K562 (cell line): ENCODE results near the gene LTBP2.

Source experiments
- HCFC1 ChIP-seq: IDR thresholded peaks from 2 replicates; pipeline ENCODE4 v1.6.1; 2012; ENCODE audit warnings: low read depth, low read length, improper control_type of control experiment
- HDAC2 ChIP-seq: fragments of 450-650 bp; IDR thresholded peaks from 2 replicates; pipeline ENCODE4 v1.6.1; 2016; ENCODE audit warnings: mild to moderate bottlenecking
- HNRNPUL1 ChIP-seq: fragments of 200-400 bp; formaldehyde crosslinking; IDR thresholded peaks from 2 replicates; pipeline ENCODE4 v1.6.1; 2017; ENCODE audit warnings: low read length
- POLR2A ChIP-seq: fragments of 450-650 bp; conservative IDR thresholded peaks from 2 replicates; pipeline ENCODE4 v1.6.1; 2016
- SNRNP70 ChIP-seq: fragments of 200-400 bp; formaldehyde crosslinking; optimal IDR thresholded peaks from 2 replicates; pipeline ENCODE3; 2017; ENCODE audit warnings: low read depth, low read length
- ZNF146 ChIP-seq: IDR thresholded peaks from one replicate; pipeline ENCODE4 v1.6.1; 2018; ENCODE audit warnings: missing compliant biosample characterization; ENCODE audit not compliant: unreplicated experiment
- ZNF695 ChIP-seq: fragments of 450-650 bp; formaldehyde crosslinking; IDR thresholded peaks from 2 replicates; pipeline ENCODE4 v1.4.0; 2020; ENCODE audit warnings: mild to moderate bottlenecking, moderate library complexity
- TF ChIP-seq, protein P1 (sequence below), 3 experiments: IDR thresholded peaks in 2 of 3; conservative IDR thresholded peaks in 1 of 3; 2 replicates each; pipeline ENCODE4 v1.5.1; 2011 to 2012; ENCODE audit warnings: low read length in 3 of 3, mild to moderate bottlenecking in 3 of 3, control low read depth in 2 of 3, improper control_type of control experiment in 1 of 3, inconsistent platforms in 1 of 3, low read depth in 1 of 3, mixed read lengths in 1 of 3, moderate library complexity in 1 of 3; ENCODE audit not compliant: insufficient read depth in 2 of 3
- TF ChIP-seq, protein P2 (sequence below): sonication (generic); formaldehyde crosslinking; IDR thresholded peaks from 2 replicates; pipeline ENCODE4 v1.8.0; 2023; ENCODE audit warnings: mild to moderate bottlenecking, missing genetic modification reagents
- TF ChIP-seq, protein P3 (sequence below): sonication (generic); formaldehyde crosslinking; IDR thresholded peaks from 2 replicates; pipeline ENCODE4 v1.5.0; 2020; ENCODE audit warnings: missing genetic modification reagents
- TF ChIP-seq, protein P4 (sequence below), 2 experiments: fragments of 450-650 bp; formaldehyde crosslinking in 1 of 2; IDR thresholded peaks; 2 replicates each; pipeline versions ENCODE4 v1.4.0 to v1.6.1; 2014 to 2020; ENCODE audit warnings: mild to moderate bottlenecking in 2 of 2, borderline replicate concordance in 1 of 2, low read depth in 1 of 2

DNA sequence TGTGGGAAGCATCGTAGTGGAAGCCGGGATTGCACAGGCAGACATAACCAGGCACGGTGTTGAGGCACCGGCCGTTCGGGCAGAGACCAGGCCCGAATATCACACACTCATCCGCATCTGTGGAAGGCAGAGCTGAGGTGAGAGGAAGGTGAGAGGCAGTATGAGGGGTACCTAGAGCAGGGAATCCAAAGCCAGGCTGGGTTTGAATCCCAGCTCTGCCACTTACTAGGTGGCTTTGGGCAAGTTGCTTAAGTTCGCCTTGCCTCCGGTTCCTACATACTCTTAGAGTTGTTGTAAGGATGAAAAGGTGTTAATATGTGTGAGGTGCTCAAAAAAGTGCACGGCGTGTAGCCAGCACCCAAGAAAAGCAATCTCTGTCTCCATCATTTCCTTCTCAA lies 108.1 kb downstream of the LTBP2 start:
- TF ChIP-seq, protein P1, sequence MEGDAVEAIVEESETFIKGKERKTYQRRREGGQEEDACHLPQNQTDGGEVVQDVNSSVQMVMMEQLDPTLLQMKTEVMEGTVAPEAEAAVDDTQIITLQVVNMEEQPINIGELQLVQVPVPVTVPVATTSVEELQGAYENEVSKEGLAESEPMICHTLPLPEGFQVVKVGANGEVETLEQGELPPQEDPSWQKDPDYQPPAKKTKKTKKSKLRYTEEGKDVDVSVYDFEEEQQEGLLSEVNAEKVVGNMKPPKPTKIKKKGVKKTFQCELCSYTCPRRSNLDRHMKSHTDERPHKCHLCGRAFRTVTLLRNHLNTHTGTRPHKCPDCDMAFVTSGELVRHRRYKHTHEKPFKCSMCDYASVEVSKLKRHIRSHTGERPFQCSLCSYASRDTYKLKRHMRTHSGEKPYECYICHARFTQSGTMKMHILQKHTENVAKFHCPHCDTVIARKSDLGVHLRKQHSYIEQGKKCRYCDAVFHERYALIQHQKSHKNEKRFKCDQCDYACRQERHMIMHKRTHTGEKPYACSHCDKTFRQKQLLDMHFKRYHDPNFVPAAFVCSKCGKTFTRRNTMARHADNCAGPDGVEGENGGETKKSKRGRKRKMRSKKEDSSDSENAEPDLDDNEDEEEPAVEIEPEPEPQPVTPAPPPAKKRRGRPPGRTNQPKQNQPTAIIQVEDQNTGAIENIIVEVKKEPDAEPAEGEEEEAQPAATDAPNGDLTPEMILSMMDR (IDR thresholded peaks at IDR 0.05 in 2 of 3, conservative IDR thresholded peaks at IDR 0.05 in 1 of 3; ENCODE audit: insufficient read depth in 2 of 3, low read depth in 1 of 3, low read length in 3 of 3), result no peak
- TF ChIP-seq ZNF146 (CRISPR knock-in tag) (no peak), ZNF695 (no peak), HDAC2 (no peak), POLR2A (no peak), HNRNPUL1 (no peak), SNRNP70 (no peak), HCFC1 (no peak)
- TF ChIP-seq, protein P2, sequence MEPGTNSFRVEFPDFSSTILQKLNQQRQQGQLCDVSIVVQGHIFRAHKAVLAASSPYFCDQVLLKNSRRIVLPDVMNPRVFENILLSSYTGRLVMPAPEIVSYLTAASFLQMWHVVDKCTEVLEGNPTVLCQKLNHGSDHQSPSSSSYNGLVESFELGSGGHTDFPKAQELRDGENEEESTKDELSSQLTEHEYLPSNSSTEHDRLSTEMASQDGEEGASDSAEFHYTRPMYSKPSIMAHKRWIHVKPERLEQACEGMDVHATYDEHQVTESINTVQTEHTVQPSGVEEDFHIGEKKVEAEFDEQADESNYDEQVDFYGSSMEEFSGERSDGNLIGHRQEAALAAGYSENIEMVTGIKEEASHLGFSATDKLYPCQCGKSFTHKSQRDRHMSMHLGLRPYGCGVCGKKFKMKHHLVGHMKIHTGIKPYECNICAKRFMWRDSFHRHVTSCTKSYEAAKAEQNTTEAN, result no peak
- TF ChIP-seq, protein P3, sequence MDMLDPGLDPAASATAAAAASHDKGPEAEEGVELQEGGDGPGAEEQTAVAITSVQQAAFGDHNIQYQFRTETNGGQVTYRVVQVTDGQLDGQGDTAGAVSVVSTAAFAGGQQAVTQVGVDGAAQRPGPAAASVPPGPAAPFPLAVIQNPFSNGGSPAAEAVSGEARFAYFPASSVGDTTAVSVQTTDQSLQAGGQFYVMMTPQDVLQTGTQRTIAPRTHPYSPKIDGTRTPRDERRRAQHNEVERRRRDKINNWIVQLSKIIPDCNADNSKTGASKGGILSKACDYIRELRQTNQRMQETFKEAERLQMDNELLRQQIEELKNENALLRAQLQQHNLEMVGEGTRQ (CRISPR knock-in tag), result no peak
- TF ChIP-seq, protein P4, sequence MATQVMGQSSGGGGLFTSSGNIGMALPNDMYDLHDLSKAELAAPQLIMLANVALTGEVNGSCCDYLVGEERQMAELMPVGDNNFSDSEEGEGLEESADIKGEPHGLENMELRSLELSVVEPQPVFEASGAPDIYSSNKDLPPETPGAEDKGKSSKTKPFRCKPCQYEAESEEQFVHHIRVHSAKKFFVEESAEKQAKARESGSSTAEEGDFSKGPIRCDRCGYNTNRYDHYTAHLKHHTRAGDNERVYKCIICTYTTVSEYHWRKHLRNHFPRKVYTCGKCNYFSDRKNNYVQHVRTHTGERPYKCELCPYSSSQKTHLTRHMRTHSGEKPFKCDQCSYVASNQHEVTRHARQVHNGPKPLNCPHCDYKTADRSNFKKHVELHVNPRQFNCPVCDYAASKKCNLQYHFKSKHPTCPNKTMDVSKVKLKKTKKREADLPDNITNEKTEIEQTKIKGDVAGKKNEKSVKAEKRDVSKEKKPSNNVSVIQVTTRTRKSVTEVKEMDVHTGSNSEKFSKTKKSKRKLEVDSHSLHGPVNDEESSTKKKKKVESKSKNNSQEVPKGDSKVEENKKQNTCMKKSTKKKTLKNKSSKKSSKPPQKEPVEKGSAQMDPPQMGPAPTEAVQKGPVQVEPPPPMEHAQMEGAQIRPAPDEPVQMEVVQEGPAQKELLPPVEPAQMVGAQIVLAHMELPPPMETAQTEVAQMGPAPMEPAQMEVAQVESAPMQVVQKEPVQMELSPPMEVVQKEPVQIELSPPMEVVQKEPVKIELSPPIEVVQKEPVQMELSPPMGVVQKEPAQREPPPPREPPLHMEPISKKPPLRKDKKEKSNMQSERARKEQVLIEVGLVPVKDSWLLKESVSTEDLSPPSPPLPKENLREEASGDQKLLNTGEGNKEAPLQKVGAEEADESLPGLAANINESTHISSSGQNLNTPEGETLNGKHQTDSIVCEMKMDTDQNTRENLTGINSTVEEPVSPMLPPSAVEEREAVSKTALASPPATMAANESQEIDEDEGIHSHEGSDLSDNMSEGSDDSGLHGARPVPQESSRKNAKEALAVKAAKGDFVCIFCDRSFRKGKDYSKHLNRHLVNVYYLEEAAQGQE (IDR thresholded peaks at IDR 0.05; ENCODE audit: borderline replicate concordance), result no peak
- TF ChIP-seq, protein P4 (CRISPR knock-in tag; IDR thresholded peaks at IDR 0.05; ENCODE audit: low read depth), result no peak
